Stomach (tissue), 4 donors: ENCODE measurements around the gene ABCA1.

Source experiments
- EP300 ChIP-seq: sonication (generic); formaldehyde crosslinking; IDR thresholded peaks from one replicate; pipeline ENCODE4 v1.6.1; 2017; ENCODE audit warnings: antibody characterized with exemption
- TF ChIP-seq, protein P1 (sequence below), 7 experiments: fragments of 450-650 bp in 4 of 7; fragments of 200-600 bp in 3 of 7; sonication (generic) in 3 of 7; IDR thresholded peaks; one replicate each; pipeline ENCODE4 v1.5.1; 2016 to 2019; ENCODE audit warnings: antibody characterized with exemption in 7 of 7, control low read depth in 2 of 7, mild to moderate bottlenecking in 1 of 7

DNA sequence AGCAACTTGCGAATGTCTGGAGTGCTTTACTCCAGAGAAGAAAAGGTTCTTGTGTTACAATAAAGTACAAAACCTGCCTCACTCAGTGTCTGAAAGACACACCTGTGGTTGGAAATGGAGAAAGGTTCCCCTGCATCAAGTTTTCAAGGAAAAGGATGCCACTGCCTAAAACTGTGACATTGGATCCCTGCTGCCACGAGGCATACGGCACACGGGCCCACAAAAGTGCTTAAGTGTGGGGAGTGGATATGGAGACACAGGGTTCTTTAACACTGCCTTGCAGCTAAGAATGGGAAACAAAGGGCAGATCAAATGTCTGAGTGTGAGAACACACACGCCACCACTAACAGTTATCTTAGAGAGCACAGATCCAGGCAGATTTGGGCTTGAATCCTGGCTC lies 89.0 kb downstream of the ABCA1 start:
- TF ChIP-seq, protein P1, sequence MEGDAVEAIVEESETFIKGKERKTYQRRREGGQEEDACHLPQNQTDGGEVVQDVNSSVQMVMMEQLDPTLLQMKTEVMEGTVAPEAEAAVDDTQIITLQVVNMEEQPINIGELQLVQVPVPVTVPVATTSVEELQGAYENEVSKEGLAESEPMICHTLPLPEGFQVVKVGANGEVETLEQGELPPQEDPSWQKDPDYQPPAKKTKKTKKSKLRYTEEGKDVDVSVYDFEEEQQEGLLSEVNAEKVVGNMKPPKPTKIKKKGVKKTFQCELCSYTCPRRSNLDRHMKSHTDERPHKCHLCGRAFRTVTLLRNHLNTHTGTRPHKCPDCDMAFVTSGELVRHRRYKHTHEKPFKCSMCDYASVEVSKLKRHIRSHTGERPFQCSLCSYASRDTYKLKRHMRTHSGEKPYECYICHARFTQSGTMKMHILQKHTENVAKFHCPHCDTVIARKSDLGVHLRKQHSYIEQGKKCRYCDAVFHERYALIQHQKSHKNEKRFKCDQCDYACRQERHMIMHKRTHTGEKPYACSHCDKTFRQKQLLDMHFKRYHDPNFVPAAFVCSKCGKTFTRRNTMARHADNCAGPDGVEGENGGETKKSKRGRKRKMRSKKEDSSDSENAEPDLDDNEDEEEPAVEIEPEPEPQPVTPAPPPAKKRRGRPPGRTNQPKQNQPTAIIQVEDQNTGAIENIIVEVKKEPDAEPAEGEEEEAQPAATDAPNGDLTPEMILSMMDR (IDR thresholded peaks at IDR 0.05): no peak
- TF ChIP-seq EP300: no peak
